GM18868 (cell line): Measurements from ENCODE around the gene MAP3K8.
"Not testable (repeated sequence)": the region's sequence is repeated elsewhere in the genome, so short reads cannot be mapped to it uniquely, and the experiment has no call there.

ENCODE experiments used
- ATAC-seq: cut with Tn5 transposase; IDR thresholded peaks from one replicate; pipeline ENCODE4 v1.9.1; 2021; ENCODE audit warnings: mild to moderate bottlenecking, moderate library complexity; ENCODE audit not compliant: unreplicated experiment

The MAP3K8 gene

DNA sequence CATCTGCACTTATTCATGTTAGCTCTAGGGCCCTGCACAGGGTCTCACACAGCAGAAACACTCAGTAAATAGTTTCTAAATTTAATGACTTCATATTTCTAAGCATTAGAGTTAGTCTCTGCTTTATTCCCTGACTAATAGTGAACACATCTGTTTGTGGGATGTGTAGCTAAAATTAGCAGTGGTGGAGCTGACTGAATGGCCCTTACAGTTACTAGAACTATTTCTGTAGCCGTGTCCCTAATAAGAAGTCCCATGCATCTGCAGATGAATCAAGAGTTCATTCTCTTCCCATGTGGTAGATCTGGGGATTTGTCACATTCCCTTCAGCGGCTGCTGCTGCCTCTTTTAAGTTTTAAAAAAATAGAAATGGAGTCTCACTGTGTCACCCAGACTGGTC, 11.7 kb downstream of the MAP3K8 start:
- ATAC-seq = no peak

GRCh38 chr10:30447125-30447799, 13.3 kb downstream of the MAP3K8 start:
- ATAC-seq = no peak

DNA sequence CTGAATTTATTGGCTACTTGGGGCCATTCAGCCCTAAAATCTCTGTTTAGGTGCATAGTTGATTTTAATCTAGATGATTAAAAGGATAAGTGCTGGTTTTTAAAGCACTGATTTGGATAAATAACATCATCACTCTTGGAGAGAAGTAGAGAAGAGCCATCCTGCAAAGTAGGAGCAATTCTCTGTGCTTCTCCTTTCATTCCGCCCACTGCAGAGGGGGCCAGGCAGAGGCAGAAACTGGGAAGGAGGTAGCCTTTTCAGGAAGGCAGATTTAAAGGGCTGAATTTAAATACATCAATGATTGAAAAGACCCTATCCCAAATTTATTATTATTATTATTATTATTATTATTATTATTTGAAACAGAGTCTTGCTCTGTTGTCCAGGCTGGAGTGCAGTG, 14.1 kb downstream of the MAP3K8 start:
- no peak for ATAC-seq

DNA sequence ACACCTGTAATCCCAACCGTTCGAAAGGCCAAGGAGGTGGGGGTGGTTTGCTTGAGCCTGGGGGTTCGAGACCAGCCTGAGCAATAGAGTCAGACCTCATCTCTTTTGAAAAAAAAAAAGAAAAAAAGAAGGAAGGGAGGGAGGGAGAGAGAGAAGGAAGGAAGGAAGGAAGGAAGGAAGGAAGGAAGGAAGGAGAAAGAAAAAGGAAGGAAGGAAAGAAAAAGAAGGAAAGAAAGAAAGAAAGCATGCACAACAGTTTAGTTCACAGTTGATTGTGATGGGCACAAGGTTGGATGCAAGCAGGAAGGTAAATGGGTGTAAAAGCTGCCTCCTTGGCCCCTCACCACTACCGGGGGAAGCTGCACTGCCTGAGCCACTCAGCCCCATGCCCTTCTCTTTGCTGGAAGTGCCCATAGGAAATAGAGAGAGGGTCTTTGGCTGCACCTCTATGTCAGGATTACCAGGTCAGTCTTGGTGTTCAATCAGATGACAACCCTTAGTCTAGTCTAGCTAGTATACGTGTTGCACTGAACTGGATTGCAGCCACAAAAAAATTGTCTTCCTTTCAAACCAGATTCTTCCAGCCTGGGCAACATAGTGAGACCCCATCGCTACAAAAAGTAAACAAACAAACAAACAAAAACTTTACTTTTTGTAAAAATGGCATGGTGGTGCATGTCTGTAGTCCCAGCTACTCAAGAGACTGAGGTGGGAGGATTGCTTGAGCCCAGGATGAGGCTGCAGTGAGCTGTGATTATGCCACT, 20.0 kb downstream of the MAP3K8 start:
- ATAC-seq = no peak

DNA sequence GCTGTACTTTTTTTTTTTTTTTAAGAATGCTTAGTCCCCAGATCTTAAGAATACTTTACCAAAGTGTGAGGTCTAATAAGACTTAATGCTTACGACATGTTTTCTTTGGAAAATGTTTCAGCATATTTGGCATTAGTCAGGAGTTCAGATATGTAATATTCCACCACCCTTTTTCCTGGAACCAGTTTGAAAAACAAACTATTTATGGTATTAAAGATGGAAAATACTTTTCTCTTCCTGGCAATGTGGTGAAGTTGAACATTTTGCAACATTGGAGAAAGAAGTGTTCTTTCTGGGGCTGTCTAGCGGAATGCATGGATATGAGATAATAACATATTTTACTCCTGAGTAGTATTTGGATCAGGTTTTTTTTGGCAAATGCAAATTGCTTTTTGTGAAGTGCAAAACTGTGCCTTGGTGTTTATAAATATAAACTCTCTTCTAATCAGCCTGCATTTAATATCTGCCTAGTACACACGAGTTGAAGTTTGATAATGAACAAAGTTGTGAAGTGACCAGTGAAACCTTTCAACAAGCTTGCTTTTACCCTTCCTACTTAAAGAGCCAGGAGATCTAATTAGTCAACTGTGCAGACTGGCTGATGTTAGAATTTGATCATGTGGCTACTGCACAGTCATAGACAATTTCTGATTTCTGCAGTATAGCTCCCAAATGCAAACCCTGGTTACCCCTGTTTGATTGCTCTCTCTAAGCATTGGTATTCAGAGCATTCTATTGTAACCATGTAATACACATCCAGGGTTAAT, 20.9 kb downstream of the MAP3K8 start:
- ATAC-seq = peak; percentile 19

- peak; percentile 69 for ATAC-seq
These were observed 21.8 kb downstream of the MAP3K8 start for GRCh38 chr10:30455816-30456215.

DNA sequence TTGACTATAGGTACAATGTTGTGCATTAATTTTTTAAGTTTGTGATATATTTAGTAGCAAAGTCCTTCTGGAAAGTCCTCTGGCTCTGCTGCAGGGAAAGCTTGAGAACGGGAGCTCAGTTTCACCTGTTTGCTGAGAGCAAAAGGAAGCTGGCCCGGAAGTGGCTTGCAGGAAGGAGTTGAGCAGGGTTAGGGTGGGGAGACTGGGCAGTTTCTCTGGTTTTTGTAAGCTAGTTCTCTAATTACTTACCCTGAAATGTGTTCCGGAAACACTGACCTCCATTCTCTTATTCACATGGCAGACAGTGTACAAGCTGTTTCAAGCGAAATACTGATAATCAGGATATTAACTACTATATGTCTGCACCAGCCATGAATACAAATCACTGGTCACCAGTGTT, 22.3 kb downstream of the MAP3K8 start:
- peak; percentile 82 for ATAC-seq

DNA sequence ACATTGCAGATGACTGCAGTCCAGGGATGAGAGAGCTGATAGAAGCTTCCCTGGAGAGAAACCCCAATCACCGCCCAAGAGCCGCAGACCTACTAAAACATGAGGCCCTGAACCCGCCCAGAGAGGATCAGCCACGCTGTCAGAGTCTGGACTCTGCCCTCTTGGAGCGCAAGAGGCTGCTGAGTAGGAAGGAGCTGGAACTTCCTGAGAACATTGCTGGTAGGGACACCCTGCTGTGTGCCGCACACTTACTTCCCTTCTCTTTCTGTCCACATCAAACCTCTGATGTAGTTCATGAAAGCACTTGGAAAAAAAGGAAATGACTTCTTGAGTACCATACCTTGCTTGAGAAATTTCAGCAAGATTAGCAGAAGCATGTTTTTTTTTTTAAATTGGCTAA, 25.3 kb downstream of the MAP3K8 start:
- no peak for ATAC-seq

- ATAC-seq = no peak
These were observed 26.1 kb downstream of the MAP3K8 start for GRCh38 chr10:30460121-30460520.

GRCh38 chr10:30462513-30462912, 28.5 kb downstream of the MAP3K8 start:
- ATAC-seq = no peak

- ATAC-seq = no peak
These were observed 30.0 kb downstream of the MAP3K8 start for GRCh38 chr10:30463944-30464451.

DNA sequence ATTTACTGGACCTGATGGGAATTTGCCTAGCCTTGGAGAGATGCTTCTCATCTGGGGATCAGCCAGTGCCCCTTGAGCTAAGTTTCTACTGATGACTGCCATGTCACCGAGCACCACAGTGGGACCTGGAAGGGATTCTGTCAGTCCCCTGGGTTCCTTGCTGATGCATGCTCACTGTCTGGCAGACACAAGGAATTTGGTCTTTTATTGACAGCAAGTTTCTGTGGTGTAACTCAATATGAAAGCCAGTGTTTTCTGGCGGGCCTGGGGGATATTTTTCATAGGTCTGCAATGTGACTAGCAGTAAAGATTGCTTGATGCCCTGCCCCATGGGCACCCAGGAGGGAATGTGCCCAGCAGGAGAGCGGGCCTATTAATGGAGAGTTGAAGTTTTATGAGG, 30.7 kb downstream of the MAP3K8 start:
- no peak for ATAC-seq

GRCh38 chr10:30466445-30466844, 32.5 kb downstream of the MAP3K8 start:
- ATAC-seq = no peak

- peak; percentile 72 for ATAC-seq
These were observed 33.8 kb downstream of the MAP3K8 start for GRCh38 chr10:30467651-30468338.

DNA sequence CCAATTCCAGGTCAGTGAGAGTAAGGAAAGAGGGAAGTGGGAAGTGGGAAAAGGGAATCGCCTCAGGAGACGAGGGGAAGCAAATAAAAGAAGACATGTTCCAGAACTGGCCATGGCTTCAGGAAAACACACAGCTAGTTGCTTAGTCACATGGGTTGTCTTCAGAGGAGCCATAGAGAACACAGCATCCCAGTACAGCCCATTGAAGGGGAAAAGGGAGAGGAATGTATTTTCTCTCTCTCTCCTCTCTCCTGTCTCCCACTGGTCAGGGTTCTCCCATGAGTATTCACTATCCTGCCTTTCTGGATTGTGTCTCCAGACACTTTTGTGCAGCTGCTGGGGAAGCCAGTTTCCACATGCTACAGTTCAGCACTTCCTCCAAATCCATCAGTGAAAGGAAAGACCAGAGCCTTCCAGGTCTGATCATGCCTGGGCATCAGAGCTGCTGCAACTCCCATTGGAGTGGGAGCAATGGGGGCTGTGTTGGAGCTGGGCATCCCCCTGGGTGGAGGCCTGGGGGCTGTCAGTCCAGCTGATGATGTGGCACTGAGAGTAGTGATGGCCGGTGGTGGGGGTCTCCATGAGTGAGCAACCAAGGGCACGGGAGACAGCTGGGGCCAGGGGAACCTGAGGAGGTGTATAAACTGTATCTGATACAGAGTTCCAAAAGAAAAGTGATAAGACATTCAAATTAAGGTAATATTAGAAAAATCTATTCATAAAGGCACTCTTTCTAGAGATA, 38.6 kb downstream of the MAP3K8 start:
- no peak for ATAC-seq

GRCh38 chr10:30475515-30475914, 41.5 kb downstream of the MAP3K8 start:
- not testable (repeated sequence) for ATAC-seq

- ATAC-seq = no peak
These were observed 42.6 kb downstream of the MAP3K8 start for GRCh38 chr10:30476511-30477155.

DNA sequence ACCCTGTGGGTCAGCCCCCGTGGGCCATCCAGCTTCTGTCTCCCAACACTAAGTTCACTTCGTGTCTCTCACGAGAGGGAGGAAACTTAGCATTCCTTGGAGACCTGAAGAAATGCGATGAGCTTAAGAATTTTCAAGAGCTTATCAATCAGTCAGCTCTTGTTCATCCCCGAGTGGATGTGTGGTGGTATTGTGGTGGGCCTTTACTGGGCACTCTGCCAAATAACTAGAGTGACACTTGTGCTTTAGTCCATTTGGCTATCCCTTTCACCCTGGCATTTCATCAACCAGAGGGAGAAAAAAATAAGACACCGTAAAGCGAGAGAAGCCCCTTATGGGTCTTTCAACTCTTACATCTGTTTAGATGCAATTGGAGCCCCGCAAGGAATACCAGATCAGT, 45.5 kb downstream of the MAP3K8 start:
- not testable (repeated sequence) for ATAC-seq

GRCh38 chr10:30481603-30482002, 47.6 kb downstream of the MAP3K8 start:
- no peak for ATAC-seq

DNA sequence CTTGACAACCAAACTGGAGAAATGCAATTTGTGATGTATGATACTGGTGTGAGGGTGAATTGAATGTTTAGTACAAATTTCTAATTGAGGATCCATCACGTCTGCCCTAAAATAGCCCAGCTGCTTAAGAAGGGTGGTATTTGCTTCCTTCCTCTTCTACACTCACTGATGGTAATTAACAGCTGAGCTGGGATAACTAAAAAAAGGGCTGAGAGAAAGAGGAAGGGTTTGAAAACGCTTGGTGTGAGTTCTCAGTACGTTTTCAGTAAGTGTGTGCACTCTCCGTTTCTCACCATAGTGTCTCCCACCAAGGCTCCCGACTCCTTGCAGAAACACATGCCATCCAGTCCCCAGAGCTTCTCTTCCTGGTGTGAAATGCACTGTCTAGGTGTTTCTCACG, 54.3 kb downstream of the MAP3K8 start:
- peak; percentile 51 for ATAC-seq
